GM12872 (cell line): ENCODE measurements around the gene MAGI3.

Source experiments
- TF ChIP-seq, protein P1 (sequence below): IDR thresholded peaks from 3 replicates; pipeline ENCODE4 v1.5.1; 2011; ENCODE audit warnings: low read depth, mild to moderate bottlenecking, low read length, moderate library complexity; ENCODE audit not compliant: insufficient read depth

Gene MAGI3

DNA sequence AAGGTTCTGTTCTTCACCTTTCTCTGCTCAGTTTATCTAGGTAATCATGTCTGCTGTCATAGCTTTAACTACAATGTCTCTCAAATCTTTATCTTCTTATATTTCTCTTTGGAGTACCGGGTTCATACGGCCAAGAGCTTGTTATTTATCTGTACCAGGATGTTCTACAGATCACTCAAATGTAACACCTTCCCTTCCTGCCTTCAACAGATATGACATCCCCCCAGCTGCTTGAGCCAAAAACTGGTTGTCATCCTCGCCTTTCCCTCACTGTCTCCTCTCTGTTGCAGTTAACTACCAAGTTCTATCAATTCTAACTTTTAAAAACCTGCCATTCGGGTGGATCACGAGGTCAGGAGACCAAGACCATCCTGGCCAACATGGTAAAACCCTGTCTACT is 220.1 kb downstream of the MAGI3 start:
- TF ChIP-seq, protein P1, sequence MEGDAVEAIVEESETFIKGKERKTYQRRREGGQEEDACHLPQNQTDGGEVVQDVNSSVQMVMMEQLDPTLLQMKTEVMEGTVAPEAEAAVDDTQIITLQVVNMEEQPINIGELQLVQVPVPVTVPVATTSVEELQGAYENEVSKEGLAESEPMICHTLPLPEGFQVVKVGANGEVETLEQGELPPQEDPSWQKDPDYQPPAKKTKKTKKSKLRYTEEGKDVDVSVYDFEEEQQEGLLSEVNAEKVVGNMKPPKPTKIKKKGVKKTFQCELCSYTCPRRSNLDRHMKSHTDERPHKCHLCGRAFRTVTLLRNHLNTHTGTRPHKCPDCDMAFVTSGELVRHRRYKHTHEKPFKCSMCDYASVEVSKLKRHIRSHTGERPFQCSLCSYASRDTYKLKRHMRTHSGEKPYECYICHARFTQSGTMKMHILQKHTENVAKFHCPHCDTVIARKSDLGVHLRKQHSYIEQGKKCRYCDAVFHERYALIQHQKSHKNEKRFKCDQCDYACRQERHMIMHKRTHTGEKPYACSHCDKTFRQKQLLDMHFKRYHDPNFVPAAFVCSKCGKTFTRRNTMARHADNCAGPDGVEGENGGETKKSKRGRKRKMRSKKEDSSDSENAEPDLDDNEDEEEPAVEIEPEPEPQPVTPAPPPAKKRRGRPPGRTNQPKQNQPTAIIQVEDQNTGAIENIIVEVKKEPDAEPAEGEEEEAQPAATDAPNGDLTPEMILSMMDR = no peak

DNA sequence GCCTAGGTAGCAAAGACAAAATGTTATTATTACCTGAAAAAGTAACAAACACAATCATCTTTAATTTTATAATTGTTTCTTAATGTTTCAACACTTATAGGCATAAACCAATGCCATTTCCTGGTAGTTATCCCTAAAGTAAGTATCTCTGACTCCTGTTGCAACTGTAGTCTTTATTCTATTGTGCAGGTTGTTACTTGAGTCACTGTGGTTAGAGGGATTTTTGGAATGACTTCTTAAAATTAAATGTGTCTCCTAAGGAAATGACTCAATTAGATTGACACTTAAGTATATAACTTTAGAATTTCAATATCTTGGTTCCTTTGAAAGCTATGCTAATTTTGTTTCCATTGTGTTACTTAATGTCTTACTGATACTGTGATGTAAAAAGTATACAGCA is 225.1 kb downstream of the MAGI3 start:
- TF ChIP-seq, protein P1 = no peak

DNA sequence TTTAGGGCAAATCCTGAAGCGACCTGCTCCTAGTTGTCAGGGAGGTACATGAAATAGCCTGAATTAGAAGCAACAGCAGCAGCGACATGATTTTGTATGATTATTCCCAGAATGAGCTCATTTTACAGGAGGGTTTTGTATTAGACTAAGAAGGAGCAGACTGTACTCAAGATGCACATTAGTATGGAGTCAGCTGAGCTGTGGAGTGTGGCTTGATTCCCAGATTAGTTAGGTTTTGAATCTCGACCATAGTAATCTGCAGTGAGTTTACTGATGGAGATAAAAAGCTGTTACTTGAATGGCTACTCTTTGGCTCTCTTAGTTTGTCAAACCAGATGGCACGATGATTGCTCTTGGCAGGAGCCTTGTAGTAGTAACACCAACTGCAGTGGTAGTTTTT is 225.8 kb downstream of the MAGI3 start:
- TF ChIP-seq, protein P1 = no peak

DNA sequence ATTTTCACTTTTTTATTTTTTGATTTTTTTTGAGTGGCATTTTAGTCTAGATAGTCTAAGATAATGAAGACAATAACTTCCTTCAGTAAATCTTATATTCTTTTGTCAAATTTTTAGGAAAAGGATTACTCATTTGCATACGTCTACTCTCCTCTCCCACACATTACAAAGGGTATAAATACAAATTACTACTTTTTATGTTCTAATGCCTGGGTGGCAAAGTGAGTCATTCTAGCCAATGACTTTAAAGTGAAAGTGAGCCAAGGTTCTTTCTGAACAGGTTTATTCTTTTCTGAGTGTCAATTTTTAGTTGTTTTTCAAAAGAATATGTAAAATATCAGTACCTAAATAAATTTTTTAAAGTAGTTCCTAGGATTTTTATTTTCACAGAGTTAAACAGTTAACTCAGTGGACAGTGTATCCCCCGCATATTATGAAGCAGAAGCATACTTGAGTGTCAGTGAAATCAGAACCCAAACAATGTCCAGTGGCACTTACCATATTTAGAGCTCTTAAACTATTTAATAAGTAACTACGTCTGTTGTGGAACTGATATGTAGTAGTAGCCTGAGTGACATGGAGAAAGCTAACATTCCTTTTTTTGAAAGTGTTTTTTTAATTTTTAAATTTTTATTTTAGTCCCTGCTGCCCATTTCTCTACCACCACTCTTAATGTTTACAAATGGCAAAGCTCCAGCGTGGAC is 227.3 kb downstream of the MAGI3 start:
- TF ChIP-seq, protein P1 = no peak

DNA sequence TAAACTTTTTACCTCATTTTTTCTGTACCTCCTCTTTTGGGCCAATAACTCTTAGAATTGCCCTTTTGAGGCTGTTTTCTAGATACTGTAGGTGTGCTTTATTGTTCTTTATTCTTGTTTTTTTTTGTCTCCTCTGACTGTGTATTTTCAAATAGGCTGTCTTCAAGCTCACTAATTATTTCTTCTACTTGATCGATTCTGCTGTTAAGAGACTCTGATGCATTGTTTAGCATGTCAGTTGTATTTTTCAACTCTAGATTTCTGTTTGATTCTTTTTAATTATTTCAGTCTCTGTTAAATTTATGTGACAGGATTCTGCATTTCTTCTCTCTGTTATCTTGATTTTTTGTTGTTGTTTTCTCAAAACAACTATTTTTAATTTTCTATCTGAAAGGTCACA is 238.7 kb downstream of the MAGI3 start:
- TF ChIP-seq, protein P1 = no peak

DNA sequence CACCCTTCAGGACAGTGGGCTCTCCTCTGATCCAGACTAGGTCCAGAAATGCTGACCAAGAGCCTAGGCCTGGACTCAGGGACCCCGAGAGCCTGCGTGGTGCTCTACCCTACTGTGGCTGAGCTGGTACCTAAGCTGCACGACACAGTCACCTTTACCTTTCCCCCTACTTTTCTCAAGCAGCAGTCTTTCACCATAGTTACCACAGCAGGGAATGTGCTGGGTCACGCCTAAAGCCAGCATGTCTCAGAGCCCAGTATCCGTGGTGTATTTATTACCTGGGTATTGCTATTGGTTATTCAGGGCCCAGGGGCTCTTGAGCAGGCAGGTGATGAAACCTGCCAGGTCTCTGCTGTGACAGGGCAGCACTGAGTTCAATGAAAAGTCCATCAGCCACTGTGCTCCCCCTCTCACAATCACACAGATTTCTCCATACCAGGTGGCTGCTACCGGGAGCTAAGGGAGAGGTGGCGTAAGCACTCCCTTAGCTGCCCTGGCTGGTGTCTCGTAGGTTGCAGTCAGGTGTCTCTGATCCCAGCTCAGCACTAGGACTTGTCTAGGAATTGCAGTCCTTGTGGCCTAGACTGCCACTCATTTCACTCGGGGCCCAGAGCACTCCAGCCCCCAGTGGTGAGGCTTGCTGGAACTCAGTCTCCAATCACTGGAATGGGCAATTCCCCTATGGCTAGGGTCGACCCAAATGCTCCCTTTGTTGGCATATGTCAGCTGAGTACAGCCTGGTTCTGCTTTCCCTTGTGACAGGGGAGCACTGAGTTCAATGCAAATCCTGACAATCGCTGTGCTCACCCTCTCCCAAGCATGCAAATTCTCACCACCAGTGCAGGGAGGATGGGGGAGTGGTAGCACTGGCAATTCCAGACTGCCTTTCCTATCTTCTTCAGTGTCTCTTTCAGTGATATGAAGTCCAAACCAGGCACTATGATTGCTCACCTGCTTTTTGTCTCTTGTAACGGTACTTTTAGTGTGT is 240.3 kb downstream of the MAGI3 start:
- TF ChIP-seq, protein P1 = no peak

DNA sequence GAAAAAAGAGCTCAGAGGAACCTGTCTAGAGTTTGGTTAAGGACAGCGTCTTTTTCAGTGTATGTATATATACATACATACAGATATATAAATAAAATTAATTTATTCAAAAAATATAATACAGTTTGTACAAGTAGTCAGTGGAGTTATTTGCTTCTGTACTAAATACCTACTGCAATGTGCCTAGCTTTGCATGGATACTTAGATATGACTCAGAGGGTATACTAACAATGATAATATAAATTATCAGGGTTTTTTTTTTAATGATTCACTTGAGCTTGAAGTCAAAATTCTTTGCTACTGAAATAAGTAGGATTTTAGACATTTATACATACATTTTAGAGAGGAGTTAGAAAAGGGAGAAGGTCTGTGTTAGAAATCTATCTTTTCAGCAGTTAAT is 251.1 kb downstream of the MAGI3 start:
- TF ChIP-seq, protein P1 = no peak
